Stimulated activated naive B cell treated with anti-CD40 and anti-IgM and Interleukin-4, amounts not matched to agents 10 μg/mL and 1 μg/mL and 100 μg/mL, for 72 hours (primary cell): ENCODE results near the gene SUB1.
A peak's percentile ranks its signal among the peaks of the same experiment; 100 is the strongest.

ENCODE experiments used
- ATAC-seq, 2 donors: fragments of 150-1000 bp; cut with Tn5 transposase; replicated peaks; 2 replicates each; pipeline ENCODE4 v1.10.0; 2021; ENCODE audit warnings: moderate library complexity in 1 of 2
- DNase-seq: peaks from one replicate; pipeline ENCODE4 v3.0.0; 2021
- H3K27ac Mint-ChIP-seq: one replicate; pipeline ENCODE4 v1.8.0; 2022; ENCODE audit warnings: mild to moderate bottlenecking, mixed read lengths
- H3K27me3 Mint-ChIP-seq, 2 donors: one replicate each; pipeline ENCODE4 v1.8.0; 2022; ENCODE audit warnings: mixed read lengths in 2 of 2
- H3K36me3 Mint-ChIP-seq, 2 donors: one replicate each; pipeline ENCODE4 v1.8.0; 2022; ENCODE audit warnings: mixed read lengths in 2 of 2, mild to moderate bottlenecking in 1 of 2
- H3K4me1 Mint-ChIP-seq, 2 donors: one replicate each; pipeline ENCODE4 v1.8.0; 2022; ENCODE audit warnings: mixed read lengths in 2 of 2, mild to moderate bottlenecking in 1 of 2
- H3K4me3 Mint-ChIP-seq, 2 donors: one replicate each; pipeline ENCODE4 v1.8.0; 2022; ENCODE audit warnings: mild to moderate bottlenecking in 2 of 2, mixed read lengths in 2 of 2, moderate library complexity in 1 of 2
- H3K9me3 Mint-ChIP-seq, 2 donors: one replicate each; pipeline ENCODE4 v1.8.0; 2022; ENCODE audit warnings: mixed read lengths in 2 of 2, mild to moderate bottlenecking in 1 of 2

SUB1 gene

DNA sequence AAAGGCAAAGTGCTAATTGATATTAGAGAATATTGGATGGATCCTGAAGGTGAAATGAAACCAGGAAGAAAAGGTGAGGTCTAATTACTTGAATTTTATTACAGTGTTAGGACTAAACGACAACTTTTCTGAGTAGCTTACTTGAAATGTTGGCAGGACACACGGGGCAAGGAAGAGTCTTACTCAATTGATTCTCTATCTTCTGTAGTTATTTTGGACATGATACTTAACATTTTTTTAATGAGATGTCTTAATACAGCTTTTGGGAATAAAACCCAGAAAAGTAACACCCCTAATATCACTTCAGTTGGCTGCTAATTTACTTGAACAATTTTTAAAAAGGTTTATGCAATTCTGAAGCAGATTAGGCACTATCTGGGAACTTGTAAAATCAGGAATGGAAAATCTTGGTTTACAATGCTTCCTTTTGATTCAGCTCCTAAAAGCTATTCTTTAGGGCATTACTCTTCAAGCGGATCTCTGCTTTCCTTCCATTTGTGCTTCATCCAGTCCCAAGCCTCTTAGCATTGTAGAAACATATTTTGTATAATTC is 13.7 kb downstream of the SUB1 start:
- Mint-ChIP-seq H3K4me3 (no peak overlapping the region), H3K36me3 (peaks cover 34 to 54% of the 10 kb centered on the region in 2 donors), H3K4me1 (peaks cover 13 to 21% of the 10 kb centered on the region in 2 donors), H3K9me3 (no peaks in the 10 kb centered on the region), H3K27me3 (no peaks in the 10 kb centered on the region), H3K27ac (peak overlapping the region; percentile 25)
- ATAC-seq: no peak
- DNase-seq: no peak

DNA sequence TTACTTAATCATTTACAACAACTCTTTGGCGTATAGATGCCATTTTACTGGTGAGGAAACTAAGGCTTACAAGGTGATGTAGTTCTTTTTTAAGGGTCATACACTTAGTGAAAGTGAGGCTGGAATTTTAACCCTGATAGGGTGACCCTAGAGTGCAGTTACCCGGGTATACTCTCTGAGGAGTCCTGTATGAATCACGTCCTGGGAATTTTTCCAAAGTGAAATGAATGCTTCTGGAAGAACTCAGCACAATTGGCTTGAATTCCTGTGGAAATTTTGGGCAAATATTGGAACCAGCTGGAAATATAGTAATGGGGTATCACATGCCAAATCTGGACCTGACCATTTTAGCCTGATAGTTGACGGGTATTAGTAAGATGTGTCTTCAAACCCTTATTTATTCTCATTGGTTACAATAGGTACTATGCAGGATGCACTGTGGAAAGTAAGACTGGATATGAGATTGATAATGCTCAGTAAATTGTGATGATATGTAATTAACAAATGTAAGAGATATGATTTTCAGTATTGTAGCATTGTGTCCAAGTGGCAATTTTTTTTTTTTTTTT is 14.8 kb downstream of the SUB1 start:
- DNase-seq (no peak), ATAC-seq (no peak)
- Mint-ChIP-seq H3K27me3 (no peaks in the 10 kb centered on the region), H3K9me3 (no peaks in the 10 kb centered on the region), H3K4me1 (peaks cover 13 to 19% of the 10 kb centered on the region in 2 donors), H3K27ac (no peak overlapping the region), H3K36me3 (peaks cover 39 to 56% of the 10 kb centered on the region in 2 donors), H3K4me3 (no peak overlapping the region)

DNA sequence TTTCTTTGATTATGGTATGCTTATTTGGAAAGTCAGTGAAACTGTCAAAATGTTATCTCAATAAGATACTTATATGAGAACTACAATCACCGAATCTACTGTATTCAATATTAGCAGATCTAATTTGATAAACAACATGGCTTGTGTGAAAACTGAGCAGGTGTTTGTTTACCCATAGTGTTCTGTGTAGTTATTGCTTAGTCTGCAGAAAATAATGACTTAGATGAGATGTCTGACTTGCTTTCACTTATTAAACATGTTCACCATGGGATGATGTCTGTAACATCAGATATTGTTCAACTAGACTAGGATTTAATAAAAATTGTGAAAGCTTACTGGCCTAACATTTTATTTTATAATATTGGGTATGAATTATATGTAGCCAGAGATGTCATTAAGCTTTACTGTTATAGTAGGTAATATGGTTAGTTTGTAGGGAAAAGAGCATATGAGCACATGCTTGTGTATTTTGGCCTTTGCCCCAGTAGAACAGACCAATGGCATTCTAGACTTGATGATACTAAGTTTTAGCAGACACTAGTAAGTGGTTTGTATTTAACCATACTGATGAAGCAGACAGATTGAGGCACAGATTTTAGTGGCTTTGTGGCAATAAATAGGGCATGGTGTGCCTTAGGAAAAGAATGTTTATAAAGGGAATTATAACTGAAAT is 16.4 kb downstream of the SUB1 start:
- ATAC-seq (no peak), DNase-seq (no peak)
- Mint-ChIP-seq H3K9me3 (no peaks in the 10 kb centered on the region), H3K4me3 (no peak overlapping the region), H3K27me3 (no peaks in the 10 kb centered on the region), H3K4me1 (peaks cover 5 to 12% of the 10 kb centered on the region in 2 donors), H3K36me3 (peaks cover 33 to 48% of the 10 kb centered on the region in 2 donors), H3K27ac (no peak overlapping the region)

DNA sequence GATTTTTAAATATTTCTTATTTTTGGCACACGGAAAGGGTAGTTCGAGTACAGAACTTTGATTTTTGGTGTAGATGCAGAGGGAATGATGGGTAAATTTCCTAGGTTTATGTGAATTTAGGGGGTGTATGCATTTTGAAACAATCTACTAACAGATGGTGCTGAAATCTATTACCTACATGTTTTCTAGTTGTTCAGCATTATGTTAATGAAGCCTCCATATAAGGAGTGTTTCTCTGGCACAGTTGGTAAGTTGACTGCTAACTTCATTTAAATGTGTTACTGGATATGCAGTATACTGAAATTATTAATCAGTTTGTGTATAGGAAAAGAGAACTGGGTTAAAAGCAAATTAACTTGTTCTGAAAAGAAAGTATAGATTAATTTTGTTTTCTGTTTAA is 17.5 kb downstream of the SUB1 start:
- H3K4me1 Mint-ChIP-seq: peaks cover 0 to 4% of the 10 kb centered on the region in 2 donors

DNA sequence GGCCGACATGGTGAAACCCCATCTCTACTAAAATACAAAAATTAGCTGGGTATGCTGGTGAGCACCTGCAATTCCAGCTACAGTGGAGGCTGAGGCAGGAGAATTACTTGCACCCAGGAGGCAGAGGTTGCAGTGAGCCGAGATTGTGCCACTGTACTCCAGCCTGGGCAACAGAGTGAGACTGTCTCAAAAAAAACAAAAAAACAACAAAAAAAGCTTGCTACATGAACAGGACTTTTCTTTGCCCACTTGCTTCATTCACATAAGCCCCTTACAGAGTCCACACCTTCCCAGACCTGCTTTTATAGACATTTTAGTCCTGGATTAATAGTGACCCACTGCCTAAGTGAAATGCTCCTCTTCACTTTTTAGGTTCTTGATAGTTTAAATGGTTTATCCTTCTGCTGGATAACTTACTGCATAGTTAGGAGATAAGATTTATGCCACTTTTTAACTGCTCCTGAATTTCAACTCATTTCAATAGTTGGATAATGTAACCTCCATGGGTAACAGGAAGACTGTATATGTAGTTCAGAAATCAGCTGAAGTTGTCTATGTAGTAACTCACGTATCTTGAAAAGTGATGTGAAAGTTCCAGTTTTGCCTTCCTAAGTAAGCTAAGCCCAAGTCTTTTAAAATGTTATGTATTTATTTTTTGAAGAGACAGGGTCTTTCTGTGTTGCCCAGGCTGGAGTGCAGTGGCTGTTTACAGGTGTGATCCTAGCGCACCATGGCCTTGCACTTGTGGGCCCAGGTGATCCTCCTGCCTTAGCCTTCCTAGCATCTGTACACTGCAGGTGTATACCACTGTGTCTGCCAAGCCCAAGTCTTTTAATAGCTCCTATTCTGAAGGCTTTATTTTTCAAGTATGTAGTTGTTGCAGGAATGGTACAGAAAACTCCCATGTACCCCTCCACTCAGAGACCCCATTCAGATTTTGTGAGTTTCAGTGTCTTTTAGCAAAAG is 19.7 kb downstream of the SUB1 start:
- ATAC-seq (no peak), DNase-seq (no peak)
- H3K9me3 Mint-ChIP-seq: no peaks in the 10 kb centered on the region
- peaks cover 0 to 4% of the 10 kb centered on the region in 2 donors for H3K4me1 Mint-ChIP-seq
- no peaks in the 10 kb centered on the region for H3K27me3 Mint-ChIP-seq
- H3K4me3 Mint-ChIP-seq: no peak overlapping the region
- H3K27ac Mint-ChIP-seq: no peak overlapping the region
- peaks cover 21 to 40% of the 10 kb centered on the region in 2 donors for H3K36me3 Mint-ChIP-seq

More for the DNA sequence above, 17.5 kb downstream of the SUB1 start:
- no peak overlapping the region for H3K4me3 Mint-ChIP-seq
- H3K36me3 Mint-ChIP-seq: peaks cover 31 to 49% of the 10 kb centered on the region in 2 donors
- H3K9me3 Mint-ChIP-seq: no peaks in the 10 kb centered on the region
- no peak overlapping the region for H3K27ac Mint-ChIP-seq
- DNase-seq: no peak
- ATAC-seq: no peak
- no peaks in the 10 kb centered on the region for H3K27me3 Mint-ChIP-seq

DNA sequence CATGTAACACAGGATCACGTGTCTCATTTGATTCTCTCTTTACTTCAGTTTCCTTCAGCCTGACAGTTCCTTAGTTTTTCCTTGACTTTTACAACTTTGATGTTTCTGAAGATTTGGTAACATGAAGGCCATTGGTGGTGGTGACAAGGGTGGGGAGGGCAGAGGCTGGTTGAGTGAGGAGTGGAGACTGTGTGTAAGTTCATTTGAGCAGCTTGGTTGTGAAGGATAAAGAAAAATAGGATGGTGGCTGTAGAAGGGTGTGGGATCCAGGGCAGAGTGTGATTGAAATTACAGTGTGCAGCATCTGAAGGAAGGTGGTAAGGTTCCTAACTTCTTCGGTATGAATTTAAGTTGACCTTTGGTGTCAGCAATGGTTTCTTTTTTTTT is 20.4 kb downstream of the SUB1 start:
- H3K4me3 Mint-ChIP-seq: no peak overlapping the region
- H3K36me3 Mint-ChIP-seq: peaks cover 18 to 40% of the 10 kb centered on the region in 2 donors
- DNase-seq: no peak
- H3K27ac Mint-ChIP-seq: no peak overlapping the region
- H3K27me3 Mint-ChIP-seq: no peaks in the 10 kb centered on the region
- no peaks in the 10 kb centered on the region for H3K9me3 Mint-ChIP-seq
- ATAC-seq: no peak
- H3K4me1 Mint-ChIP-seq: peaks cover 0 to 4% of the 10 kb centered on the region in 2 donors

DNA sequence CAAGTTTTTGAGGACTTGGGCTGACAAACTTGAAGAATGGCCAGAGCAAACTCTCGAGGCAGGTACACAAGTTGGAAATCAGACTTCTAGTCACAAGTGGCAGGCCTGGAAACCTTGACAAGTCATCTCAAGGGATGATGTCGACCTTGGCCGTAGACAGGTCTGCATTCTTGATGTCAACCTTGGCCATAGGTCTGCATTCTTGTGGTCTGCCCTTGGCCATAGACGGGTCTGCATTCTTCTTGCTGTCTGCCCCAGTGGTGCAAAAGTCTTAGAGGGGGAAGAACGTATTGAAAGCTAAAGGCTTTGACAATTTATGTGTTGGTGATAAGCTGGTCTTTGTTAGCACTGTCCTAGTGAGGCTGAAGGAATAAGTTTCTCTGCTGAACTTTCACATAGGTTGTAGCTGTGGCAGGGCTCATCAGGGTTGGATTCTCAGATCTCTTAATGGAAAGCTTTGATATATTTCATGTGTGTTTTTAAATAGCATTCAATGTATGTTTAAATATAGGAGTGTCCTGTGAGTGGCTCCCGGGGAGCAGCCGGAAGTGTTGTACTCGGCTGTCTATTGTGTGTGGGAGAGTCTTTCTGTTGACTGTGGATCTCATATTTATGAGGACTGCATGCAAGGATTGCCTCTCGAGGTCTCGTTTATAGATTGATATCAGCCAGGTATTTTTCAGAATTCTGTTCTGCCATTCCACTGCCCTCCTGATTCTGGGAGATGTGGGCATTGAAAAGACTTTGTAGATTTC is 27.0 kb downstream of the SUB1 start:
- H3K36me3 Mint-ChIP-seq: peaks cover 5 to 30% of the 10 kb centered on the region in 2 donors
- no peak overlapping the region for H3K4me3 Mint-ChIP-seq
- peak overlapping the region; percentile 39 for H3K27ac Mint-ChIP-seq
- DNase-seq (no peak), ATAC-seq (no peak)
- no peaks in the 10 kb centered on the region for H3K27me3 Mint-ChIP-seq
- H3K4me1 Mint-ChIP-seq: peaks cover 0 to 4% of the 10 kb centered on the region in 2 donors
- no peaks in the 10 kb centered on the region for H3K9me3 Mint-ChIP-seq

DNA sequence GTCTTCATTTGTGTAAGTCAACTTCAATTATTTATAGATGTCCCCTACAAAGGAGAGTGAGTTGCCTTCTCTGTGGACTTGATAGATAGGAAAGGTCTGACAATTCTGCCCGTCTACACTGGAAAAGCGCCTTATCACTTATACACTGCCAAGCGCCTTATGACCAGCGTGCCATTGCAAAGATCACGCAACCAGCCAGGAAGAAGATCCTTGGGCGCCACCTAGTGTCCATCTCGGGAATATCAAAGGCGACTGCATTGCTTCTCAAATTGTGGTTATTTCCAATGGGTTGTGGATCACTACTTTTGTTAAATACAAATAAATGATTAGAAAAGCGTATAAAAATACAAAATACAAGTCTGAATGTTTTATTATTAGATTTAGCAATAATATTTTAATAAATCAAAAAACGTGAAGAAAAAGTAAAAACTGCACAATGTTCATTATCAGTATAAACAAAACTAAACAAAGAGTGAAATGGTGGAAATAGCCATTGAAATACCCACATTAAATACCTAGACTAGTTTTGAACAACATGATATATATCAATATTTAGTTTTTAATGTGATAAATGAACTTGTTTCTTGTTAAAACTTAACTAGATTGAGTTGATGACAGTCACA is 27.8 kb downstream of the SUB1 start:
- H3K4me3 Mint-ChIP-seq: no peak overlapping the region
- no peak overlapping the region for H3K27ac Mint-ChIP-seq
- H3K27me3 Mint-ChIP-seq: no peaks in the 10 kb centered on the region
- no peaks in the 10 kb centered on the region for H3K9me3 Mint-ChIP-seq
- peaks cover 0 to 4% of the 10 kb centered on the region in 2 donors for H3K4me1 Mint-ChIP-seq
- ATAC-seq (peak; percentile 81 to 86), DNase-seq (peak; percentile 54)
- H3K36me3 Mint-ChIP-seq: peaks cover 5 to 26% of the 10 kb centered on the region in 2 donors

DNA sequence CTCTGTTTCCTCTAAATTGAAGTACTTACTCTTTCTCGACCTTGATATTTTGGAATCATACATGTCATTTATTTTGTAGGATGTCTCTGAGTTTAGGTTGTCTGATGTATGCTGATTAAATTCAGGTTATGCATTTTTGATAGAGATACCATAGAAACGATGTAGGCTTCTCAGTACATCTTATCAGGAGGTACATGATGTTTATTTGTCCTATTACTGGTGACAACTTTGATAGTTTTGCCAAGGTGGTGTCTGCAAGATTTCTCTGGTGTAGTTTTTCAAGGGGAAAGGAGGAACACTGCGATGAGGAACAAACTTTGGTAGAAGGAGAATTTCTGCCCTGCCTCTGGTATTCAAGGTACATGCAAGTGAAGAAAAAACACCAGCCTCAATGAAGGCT is 29.9 kb downstream of the SUB1 start:
- Mint-ChIP-seq H3K4me1 (peaks cover 0 to 4% of the 10 kb centered on the region in 2 donors), H3K4me3 (no peak overlapping the region), H3K27ac (no peak overlapping the region), H3K9me3 (no peaks in the 10 kb centered on the region), H3K27me3 (no peaks in the 10 kb centered on the region), H3K36me3 (peaks cover 5 to 27% of the 10 kb centered on the region in 2 donors)
- DNase-seq (no peak), ATAC-seq (no peak)

DNA sequence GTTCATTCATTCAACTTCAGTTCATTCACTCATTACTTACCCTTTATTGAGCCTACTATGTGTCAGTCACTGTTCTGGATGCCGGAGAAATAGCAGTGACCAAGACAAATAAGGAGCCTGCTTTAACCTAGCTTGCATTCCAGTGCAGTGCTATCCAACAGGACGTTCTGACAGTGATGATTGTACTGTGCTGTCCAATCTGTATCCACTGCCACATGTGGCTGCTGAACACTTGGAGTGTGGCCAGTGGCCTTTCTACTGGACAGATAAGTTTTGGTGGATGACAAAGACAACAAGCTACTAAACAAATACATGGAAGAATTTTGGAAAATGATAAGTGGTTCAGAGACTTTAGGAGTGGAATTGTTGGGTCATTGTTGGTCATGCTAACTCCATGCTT is 33.6 kb downstream of the SUB1 start:
- H3K4me3 Mint-ChIP-seq: no peak overlapping the region
- no peaks in the 10 kb centered on the region for H3K9me3 Mint-ChIP-seq
- ATAC-seq: no peak
- DNase-seq: no peak
- H3K36me3 Mint-ChIP-seq: peaks cover 3 to 25% of the 10 kb centered on the region in 2 donors
- no peak overlapping the region for H3K27ac Mint-ChIP-seq
- no peaks in the 10 kb centered on the region for H3K4me1 Mint-ChIP-seq
- no peaks in the 10 kb centered on the region for H3K27me3 Mint-ChIP-seq

DNA sequence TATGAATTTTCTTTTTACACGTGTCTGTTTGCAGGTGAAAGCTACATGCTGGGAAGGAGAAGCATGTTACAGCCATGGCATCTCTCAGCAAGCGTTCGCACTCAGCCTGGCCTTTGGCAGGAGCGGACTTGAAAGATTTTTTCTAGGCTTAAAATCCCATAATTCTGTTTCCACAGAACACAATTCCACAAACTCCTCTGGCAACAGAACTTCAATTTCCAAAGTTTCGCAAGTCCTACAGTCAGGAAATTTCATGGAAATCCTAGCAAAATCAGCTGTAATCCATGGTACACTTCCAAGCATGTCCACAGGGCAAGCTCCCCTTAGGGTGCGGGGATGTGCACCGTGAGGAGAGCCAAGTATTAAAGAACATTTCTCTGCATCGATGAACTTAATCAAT is 35.9 kb downstream of the SUB1 start:
- H3K27ac Mint-ChIP-seq: no peak overlapping the region
- H3K9me3 Mint-ChIP-seq: no peaks in the 10 kb centered on the region

DNA sequence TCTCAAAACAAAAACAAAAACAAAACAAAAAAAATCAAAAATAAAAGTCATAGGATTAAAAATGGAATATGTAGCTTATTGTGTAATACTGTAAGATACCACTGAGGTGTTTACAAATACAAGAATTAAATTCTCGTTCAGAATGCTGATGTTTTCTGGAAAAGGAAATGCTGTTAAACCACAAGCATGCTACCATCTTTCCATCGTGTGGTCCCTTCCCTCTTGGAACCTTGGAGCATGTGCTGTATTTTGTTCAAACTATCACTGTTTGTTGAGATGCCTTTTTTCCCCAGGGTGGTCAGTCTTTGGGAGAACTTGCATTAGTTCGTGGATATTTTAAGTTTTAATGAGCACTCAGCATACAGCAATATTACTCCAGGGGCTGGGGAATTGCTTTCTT is 39.7 kb downstream of the SUB1 start:
- H3K4me3 Mint-ChIP-seq: no peak overlapping the region
- peaks cover 0 to 7% of the 10 kb centered on the region in 2 donors for H3K36me3 Mint-ChIP-seq
- ATAC-seq (no peak), DNase-seq (no peak)
- H3K4me1 Mint-ChIP-seq: no peaks in the 10 kb centered on the region
- H3K9me3 Mint-ChIP-seq: no peaks in the 10 kb centered on the region
- no peak overlapping the region for H3K27ac Mint-ChIP-seq
- H3K27me3 Mint-ChIP-seq: no peaks in the 10 kb centered on the region

More for the DNA sequence above, 35.9 kb downstream of the SUB1 start:
- Mint-ChIP-seq H3K27me3 (no peaks in the 10 kb centered on the region), H3K4me3 (no peak overlapping the region), H3K4me1 (no peaks in the 10 kb centered on the region), H3K36me3 (peaks cover 0 to 18% of the 10 kb centered on the region in 2 donors)
- DNase-seq (no peak), ATAC-seq (no peak)

DNA sequence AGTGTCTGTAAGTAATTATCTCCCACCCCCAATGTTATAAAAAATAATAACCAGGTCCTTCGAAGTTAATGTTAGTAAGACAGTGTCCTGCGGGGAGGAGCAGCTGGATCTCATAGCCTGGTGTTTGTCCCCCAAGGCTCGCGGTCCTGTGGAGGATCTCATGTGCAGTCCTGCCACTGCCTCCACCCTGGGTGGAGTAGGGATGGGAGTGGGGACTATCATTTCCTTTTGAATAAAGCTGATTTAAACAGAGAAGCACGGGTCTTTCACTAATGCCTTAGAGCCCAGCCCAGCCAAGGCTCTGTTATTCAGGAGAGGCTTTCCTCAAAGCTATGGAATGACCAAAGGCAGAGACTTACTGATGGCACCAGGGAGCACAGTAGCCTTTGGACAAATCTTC is 40.2 kb downstream of the SUB1 start:
- DNase-seq (no peak), ATAC-seq (no peak)
- Mint-ChIP-seq H3K4me3 (no peak overlapping the region), H3K27me3 (no peaks in the 10 kb centered on the region), H3K9me3 (no peaks in the 10 kb centered on the region), H3K4me1 (no peaks in the 10 kb centered on the region), H3K36me3 (peaks cover 0 to 6% of the 10 kb centered on the region in 2 donors), H3K27ac (no peak overlapping the region)
